Uterus (tissue), 2 donors: ENCODE data around the gene GALNT13.

Source experiments
- CTCF ChIP-seq, 4 experiments: fragments of 200-600 bp in 2 of 4; fragments of 450-650 bp in 2 of 4; sonication (generic) in 2 of 4; IDR thresholded peaks; one replicate each; pipeline ENCODE4 v1.5.1; 2016 to 2019; ENCODE audit warnings: antibody characterized with exemption in 4 of 4, mild to moderate bottlenecking in 2 of 4, moderate library complexity in 1 of 4
- POLR2A ChIP-seq, 2 donors: fragments of 450-650 bp; IDR thresholded peaks; one replicate each; pipeline ENCODE4 v1.6.1; 2016; ENCODE audit warnings: antibody characterized with exemption in 2 of 2, mild to moderate bottlenecking in 1 of 2, moderate library complexity in 1 of 2

GRCh38 chr2:154306266-154306970, 434.7 kb downstream of the GALNT13 start:
- TF ChIP-seq CTCF (IDR thresholded peaks at IDR 0.05) (no peak), POLR2A (IDR thresholded peaks at IDR 0.05) (no peak)
